Stomach (tissue), 9 donors: ENCODE data around the gene BIVM. TPM values are rescaled to one million over a fixed set of nuclear protein-coding genes. Genes with fewer than 3 reads are reported as not detected.
A peak's percentile ranks its signal among the peaks of the same experiment; 100 is the strongest.

Experiments
- DNase-seq, 2 donors: peaks; one replicate each; pipeline versions ENCODE4 v3.0.0 to v3.0.0-alpha.2; 2013 to 2019
- H3K27ac ChIP-seq, 5 donors: fragments of 200-600 bp in 4 of 5; sonication (generic) in 4 of 5; one replicate each; pipeline ENCODE4 v1.5.1; 2013 to 2019; ENCODE audit warnings: mild to moderate bottlenecking in 1 of 5, moderate library complexity in 1 of 5
- H3K27me3 ChIP-seq, 3 donors: fragments of 200-600 bp; sonication (generic); one replicate each; pipeline ENCODE4 v1.5.1; 2017 to 2019; ENCODE audit warnings: mixed run types in 1 of 3
- H3K36me3 ChIP-seq, 4 donors: fragments of 200-600 bp; sonication (generic); 1 replicate in 3 of 4; 2 replicates in 1 of 4; pipeline ENCODE4 v1.5.1; 2016 to 2019
- H3K4me1 ChIP-seq, 4 donors: fragments of 200-600 bp; sonication (generic); one replicate each; pipeline ENCODE4 v1.5.1; 2016 to 2019
- H3K4me3 ChIP-seq, 4 donors: fragments of 200-600 bp; sonication (generic) in 3 of 4; one replicate each; pipeline ENCODE4 v1.5.1; 2016 to 2019; ENCODE audit warnings: mild to moderate bottlenecking in 1 of 4
- H3K9me3 ChIP-seq, 4 donors: fragments of 200-600 bp; sonication (generic); one replicate each; pipeline ENCODE4 v1.5.1; 2016 to 2019
- EP300 ChIP-seq: sonication (generic); formaldehyde crosslinking; IDR thresholded peaks from one replicate; pipeline ENCODE4 v1.6.1; 2017; ENCODE audit warnings: antibody characterized with exemption
- POLR2A ChIP-seq, 4 donors: fragments of 450-650 bp; IDR thresholded peaks; one replicate each; pipeline ENCODE4 v1.6.1; 2016; ENCODE audit warnings: antibody characterized with exemption in 4 of 4, control low read depth in 2 of 4, mild to moderate bottlenecking in 1 of 4, moderate library complexity in 1 of 4
- POLR2AphosphoS5 ChIP-seq, 3 donors: sonication (generic); formaldehyde crosslinking; IDR thresholded peaks; one replicate each; pipeline ENCODE4 v1.6.1; 2016; ENCODE audit warnings: antibody characterized with exemption in 3 of 3
- WGBS, 5 donors: extraction: QIAGEN DNeasy Blood & Tissue Kit in 3 of 5; methylation state at CpG; one replicate each; pipeline versions ENCODE4 v1.1.5 to v1.1.7; 2013 to 2018; 5-methylcytosine and 5-hydroxymethylcytosine counted together
- intact Hi-C: fragments of 100-400 bp; cut with DNase I; formaldehyde crosslinking; loops from one replicate; pipeline ENCODE4 v1.15.1; 2023; ENCODE audit warnings: low total_unique reads
- polyA plus RNA-seq, 3 donors: library from polyadenylated mRNA; stranded (reverse); fragments of 200-250 nt; gene quantifications; one replicate each; pipeline ENCODE4 v1.2.3, GENCODE V29; 2013
- total RNA-seq, 5 donors: library from RNA; depleted of rRNA; stranded (reverse); fragments of >200 nt; gene quantifications; one replicate each; pipeline versions ENCODE4 v1.1.0 to v1.2.3, GENCODE V29; 2014 to 2016
- TF ChIP-seq, protein P1 (sequence below), 7 experiments: fragments of 450-650 bp in 4 of 7; fragments of 200-600 bp in 3 of 7; sonication (generic) in 3 of 7; IDR thresholded peaks; one replicate each; pipeline ENCODE4 v1.5.1; 2016 to 2019; ENCODE audit warnings: antibody characterized with exemption in 7 of 7, control low read depth in 2 of 7, mild to moderate bottlenecking in 1 of 7
- donor health status: healthy with polysubstance abuse.
- donor health status: Bipolar disorder and iron deficiency.
- donor health status: healthy.

The BIVM gene
- total and polyA plus RNA-seq, 8 donors: 2.6 to 82.9 (median 14.4) TPM

DNA sequence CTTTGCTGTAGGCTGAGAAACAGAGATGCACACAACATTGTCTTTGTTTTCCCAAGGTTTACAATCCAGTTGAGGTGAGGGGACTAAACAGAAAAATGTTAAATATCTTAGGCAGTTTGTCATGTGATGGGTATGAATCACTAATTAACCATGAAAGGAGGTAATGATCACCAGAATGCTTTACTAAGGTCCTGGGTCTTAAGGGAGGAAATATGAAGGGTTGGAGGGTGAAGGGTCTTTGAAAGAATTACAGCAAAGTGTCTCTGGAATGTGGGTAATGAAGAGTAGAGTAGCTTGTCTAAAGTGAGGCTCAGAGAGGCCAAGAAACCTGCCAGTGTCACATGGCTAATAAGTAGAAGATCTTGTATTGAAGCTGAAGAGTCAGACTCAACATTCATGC, 19.0 kb downstream of the BIVM start:
- H3K36me3 ChIP-seq: peaks cover 15 to 63% (median 58%) of the 10 kb centered on the region in 4 donors
- H3K4me1 ChIP-seq: peaks cover 0 to 13% (median 1%) of the 10 kb centered on the region in 4 donors
- intact Hi-C loops: no loop called here
- H3K27ac ChIP-seq: no peak overlapping the region
- no peaks in the 10 kb centered on the region for H3K9me3 ChIP-seq
- H3K27me3 ChIP-seq: no peaks in the 10 kb centered on the region
- DNase-seq: no peak
- TF ChIP-seq, protein P1, sequence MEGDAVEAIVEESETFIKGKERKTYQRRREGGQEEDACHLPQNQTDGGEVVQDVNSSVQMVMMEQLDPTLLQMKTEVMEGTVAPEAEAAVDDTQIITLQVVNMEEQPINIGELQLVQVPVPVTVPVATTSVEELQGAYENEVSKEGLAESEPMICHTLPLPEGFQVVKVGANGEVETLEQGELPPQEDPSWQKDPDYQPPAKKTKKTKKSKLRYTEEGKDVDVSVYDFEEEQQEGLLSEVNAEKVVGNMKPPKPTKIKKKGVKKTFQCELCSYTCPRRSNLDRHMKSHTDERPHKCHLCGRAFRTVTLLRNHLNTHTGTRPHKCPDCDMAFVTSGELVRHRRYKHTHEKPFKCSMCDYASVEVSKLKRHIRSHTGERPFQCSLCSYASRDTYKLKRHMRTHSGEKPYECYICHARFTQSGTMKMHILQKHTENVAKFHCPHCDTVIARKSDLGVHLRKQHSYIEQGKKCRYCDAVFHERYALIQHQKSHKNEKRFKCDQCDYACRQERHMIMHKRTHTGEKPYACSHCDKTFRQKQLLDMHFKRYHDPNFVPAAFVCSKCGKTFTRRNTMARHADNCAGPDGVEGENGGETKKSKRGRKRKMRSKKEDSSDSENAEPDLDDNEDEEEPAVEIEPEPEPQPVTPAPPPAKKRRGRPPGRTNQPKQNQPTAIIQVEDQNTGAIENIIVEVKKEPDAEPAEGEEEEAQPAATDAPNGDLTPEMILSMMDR (IDR thresholded peaks at IDR 0.05): no peak
- TF ChIP-seq EP300 (no peak), POLR2A (IDR thresholded peaks at IDR 0.05) (no peak), POLR2AphosphoS5 (IDR thresholded peaks at IDR 0.05) (no peak)
- H3K4me3 ChIP-seq: no peak overlapping the region

DNA sequence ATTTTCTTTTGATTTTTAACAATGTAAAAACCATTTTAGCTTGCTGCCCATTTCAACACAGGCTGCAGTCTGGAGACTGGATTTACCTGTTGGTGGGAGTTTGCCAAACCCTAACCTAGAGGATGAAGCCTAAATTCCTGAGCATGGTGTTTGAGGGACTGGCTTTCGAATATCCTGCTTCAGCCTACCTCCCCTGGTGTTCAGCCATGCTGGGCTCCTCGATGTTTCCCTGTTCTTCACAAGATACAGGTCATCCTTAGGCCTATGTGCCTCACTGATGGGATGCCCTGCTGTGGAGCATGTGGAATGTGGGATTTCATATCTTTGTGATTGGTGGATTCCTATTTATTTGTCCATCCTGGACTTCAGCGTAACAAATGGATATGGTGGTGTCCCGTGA, 26.5 kb downstream of the BIVM start:
- 84 to 97% (median 92%) methylated on average over 4 of the region's 4 CpGs for WGBS, 5 donors
- Histone ChIP-seq H3K9me3 (no peaks in the 10 kb centered on the region), H3K4me3 (no peak overlapping the region), H3K4me1 (no peaks in the 10 kb centered on the region), H3K27me3 (no peaks in the 10 kb centered on the region), H3K36me3 (peaks cover 22 to 87% (median 80%) of the 10 kb centered on the region in 4 donors), H3K27ac (no peak overlapping the region)
- no peak for DNase-seq
- TF ChIP-seq POLR2AphosphoS5 (IDR thresholded peaks at IDR 0.05): no peak
- no peak for TF ChIP-seq EP300
- TF ChIP-seq, protein P1 (IDR thresholded peaks at IDR 0.05): no peak
- TF ChIP-seq POLR2A (IDR thresholded peaks at IDR 0.05): no peak
- intact Hi-C loops: no loop called here

DNA sequence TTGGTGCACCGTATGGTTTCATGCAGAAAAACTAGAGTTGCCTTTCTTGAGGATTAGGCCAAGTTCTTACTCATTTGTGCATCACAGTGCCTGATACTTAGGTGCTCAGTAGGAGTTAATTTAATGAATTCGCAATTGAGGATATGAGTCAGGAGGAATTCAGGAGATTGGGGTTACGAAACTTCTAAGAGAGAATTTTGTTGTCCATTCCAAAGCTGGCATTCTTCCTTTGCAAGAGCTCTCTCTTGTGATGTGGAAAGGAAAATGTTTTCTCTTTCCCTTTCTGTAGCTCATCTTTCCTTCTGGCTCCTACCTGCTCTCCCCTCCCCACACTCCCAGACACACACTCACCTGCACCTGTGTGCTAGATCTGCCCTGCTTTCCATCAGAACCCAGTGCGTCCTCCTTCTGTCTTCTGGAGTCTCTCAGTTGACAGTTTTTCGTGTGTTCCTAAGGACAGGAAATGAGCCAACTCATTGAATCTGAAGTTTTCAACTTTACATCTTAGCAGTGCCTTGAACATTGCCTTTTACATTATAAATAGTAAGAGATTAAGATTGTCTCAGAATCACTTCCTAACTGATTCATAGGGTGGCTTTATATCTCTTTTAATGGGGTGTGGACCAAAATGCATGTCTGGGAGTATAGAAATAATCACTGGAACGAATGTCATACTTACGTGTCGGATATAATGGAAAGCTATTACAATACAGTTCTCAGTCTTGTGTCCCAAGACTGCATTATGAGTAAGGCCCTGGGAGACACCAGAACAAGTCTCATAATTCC, 27.2 kb downstream of the BIVM start:
- H3K9me3 ChIP-seq: no peaks in the 10 kb centered on the region
- TF ChIP-seq EP300 (no peak), POLR2AphosphoS5 (IDR thresholded peaks at IDR 0.05) (no peak)
- TF ChIP-seq, protein P1 (IDR thresholded peaks at IDR 0.05): no peak
- no peak for DNase-seq
- peaks cover 0 to 4% (median 0%) of the 10 kb centered on the region in 4 donors for H3K4me1 ChIP-seq
- peaks cover 19 to 83% (median 79%) of the 10 kb centered on the region in 4 donors for H3K36me3 ChIP-seq
- no peak overlapping the region for H3K4me3 ChIP-seq
- no peak overlapping the region for H3K27ac ChIP-seq
- intact Hi-C loops: no loop called here
- H3K27me3 ChIP-seq: no peaks in the 10 kb centered on the region
- 77 to 88% (median 86%) methylated on average over 8 of the region's 8 CpGs for WGBS, 5 donors

DNA sequence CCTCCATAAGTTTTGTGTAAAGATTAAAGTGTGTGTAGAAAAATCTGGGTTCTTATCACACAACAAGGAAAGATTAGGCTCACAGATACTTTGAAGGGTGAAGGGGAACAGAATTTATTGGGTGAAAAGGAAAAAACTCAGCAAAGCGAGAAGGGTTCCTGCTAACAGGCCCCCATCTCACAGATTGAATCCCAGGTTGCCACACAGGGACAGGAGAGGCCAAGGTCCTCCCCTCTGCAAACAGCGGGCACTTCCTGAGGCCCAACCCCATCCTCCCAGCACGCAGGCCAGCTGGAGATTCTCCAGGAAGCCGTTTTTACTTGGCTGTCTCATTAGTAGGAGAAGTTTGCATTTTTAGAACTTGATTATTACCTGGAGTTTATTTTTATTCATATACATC, 31.7 kb downstream of the BIVM start:
- intact Hi-C loops: no loop called here
- Histone ChIP-seq H3K27ac (no peak overlapping the region), H3K27me3 (no peaks in the 10 kb centered on the region), H3K4me1 (peaks cover 0 to 4% (median 0%) of the 10 kb centered on the region in 4 donors), H3K9me3 (no peaks in the 10 kb centered on the region), H3K4me3 (no peak overlapping the region), H3K36me3 (peaks cover 18 to 74% (median 72%) of the 10 kb centered on the region in 4 donors)
- peak; percentile 20 to 41 for DNase-seq
- WGBS, 5 donors: 28 to 38% (median 31%) methylated on average over 4 of the region's 4 CpGs
- no peak for TF ChIP-seq EP300
- no peak for TF ChIP-seq POLR2A (IDR thresholded peaks at IDR 0.05)
- TF ChIP-seq POLR2AphosphoS5 (IDR thresholded peaks at IDR 0.05): no peak
- TF ChIP-seq, protein P1 (IDR thresholded peaks at IDR 0.05): no peak
